Retinal pigment epithelial cell (primary cell): Measurements from ENCODE around the gene ZNF740.

Source experiments
- DNase-seq: peaks from one replicate; pipeline ENCODE4 v3.0.0-alpha.2; 2010; ENCODE audit warnings: low read depth
- H3K4me3 ChIP-seq: 2 replicates; pipeline ENCODE4 v1.5.1; 2011; ENCODE audit warnings: mild to moderate bottlenecking, low read length, control low read depth, moderate library complexity
- TF ChIP-seq, protein P1 (sequence below): conservative IDR thresholded peaks from 2 replicates; pipeline ENCODE4 v1.5.1; 2011; ENCODE audit warnings: low read depth, low read length, control low read depth, inconsistent platforms

ZNF740 gene

DNA sequence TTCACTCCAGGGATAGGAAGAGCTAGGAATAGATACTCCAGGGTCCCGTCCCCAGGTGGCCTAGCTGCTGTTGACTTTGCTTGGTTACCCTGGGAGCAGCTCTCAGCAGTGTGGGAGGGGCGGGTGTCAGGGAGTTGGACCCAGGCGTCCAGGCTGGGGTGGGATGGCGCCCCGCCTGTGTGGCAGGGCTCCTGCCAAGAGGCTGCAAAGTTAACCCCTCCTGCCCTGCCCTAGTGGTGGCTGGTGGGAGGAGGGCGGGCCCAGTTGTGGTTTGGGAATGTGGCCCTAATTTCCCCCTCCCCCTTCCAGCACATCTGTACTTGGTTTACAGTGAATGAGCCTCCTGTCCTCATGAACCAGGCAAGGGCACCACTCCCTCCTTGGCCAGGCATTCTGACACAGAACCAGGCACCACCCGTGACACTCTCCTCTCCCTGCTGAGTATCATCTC, 53.2 kb downstream of the ZNF740 start:
- H3K4me3 ChIP-seq: no peak overlapping the region
- TF ChIP-seq, protein P1, sequence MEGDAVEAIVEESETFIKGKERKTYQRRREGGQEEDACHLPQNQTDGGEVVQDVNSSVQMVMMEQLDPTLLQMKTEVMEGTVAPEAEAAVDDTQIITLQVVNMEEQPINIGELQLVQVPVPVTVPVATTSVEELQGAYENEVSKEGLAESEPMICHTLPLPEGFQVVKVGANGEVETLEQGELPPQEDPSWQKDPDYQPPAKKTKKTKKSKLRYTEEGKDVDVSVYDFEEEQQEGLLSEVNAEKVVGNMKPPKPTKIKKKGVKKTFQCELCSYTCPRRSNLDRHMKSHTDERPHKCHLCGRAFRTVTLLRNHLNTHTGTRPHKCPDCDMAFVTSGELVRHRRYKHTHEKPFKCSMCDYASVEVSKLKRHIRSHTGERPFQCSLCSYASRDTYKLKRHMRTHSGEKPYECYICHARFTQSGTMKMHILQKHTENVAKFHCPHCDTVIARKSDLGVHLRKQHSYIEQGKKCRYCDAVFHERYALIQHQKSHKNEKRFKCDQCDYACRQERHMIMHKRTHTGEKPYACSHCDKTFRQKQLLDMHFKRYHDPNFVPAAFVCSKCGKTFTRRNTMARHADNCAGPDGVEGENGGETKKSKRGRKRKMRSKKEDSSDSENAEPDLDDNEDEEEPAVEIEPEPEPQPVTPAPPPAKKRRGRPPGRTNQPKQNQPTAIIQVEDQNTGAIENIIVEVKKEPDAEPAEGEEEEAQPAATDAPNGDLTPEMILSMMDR: no peak
- no peak for DNase-seq

DNA sequence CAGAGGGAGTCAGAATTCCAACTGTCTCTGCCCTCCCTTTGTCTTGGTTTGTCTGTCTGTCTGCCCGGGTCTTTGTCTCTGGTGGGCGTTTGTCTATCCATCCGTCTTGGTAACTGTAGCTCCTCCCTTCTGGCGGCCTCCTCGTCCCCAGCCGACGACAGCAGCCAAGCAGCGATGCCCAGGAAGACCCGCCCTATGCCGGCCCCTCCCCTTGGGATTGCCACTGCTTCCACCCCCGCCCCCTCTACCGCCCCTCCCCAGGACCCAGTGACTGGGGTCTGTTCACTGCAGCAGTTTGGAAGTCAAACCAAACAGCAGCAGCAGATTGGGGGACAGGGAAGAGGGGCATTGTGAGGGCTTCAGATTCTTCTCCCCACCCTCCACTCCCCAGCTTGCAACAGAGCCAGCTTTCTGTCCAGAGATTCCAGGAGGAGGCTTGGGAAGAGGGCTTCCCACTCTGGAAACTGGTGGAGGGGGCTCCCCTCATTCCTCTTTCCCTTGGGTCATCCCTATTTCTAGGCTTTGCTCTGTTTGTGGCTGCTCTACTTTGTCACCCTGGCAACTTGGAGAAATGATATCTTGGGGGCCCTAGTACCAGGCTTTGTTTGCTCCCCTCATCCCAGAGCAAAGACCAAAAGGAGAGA, 53.9 kb downstream of the ZNF740 start:
- H3K4me3 ChIP-seq: no peak overlapping the region
- DNase-seq: no peak
- TF ChIP-seq, protein P1: no peak

DNA sequence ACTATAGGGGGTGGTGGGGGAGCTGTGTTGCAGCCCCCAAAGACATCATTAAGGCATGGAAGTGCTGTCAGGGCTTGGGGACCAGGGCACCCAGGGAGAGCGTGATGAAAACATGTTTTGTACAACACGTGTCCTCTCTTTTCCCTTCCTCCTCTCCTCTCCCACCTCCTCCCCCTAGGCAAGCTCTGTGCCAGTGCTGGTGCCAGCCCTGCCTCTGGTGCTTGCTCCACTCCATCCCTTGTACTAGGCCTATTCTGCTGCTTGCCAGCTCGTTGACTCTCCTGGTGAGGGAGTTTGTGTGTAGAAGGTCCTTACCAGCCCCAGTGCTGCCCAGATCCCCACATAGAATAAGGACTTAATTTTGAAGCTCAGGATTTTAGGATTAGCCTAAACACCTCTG, 54.6 kb downstream of the ZNF740 start:
- TF ChIP-seq, protein P1: no peak
- no peak overlapping the region for H3K4me3 ChIP-seq
- no peak for DNase-seq

DNA sequence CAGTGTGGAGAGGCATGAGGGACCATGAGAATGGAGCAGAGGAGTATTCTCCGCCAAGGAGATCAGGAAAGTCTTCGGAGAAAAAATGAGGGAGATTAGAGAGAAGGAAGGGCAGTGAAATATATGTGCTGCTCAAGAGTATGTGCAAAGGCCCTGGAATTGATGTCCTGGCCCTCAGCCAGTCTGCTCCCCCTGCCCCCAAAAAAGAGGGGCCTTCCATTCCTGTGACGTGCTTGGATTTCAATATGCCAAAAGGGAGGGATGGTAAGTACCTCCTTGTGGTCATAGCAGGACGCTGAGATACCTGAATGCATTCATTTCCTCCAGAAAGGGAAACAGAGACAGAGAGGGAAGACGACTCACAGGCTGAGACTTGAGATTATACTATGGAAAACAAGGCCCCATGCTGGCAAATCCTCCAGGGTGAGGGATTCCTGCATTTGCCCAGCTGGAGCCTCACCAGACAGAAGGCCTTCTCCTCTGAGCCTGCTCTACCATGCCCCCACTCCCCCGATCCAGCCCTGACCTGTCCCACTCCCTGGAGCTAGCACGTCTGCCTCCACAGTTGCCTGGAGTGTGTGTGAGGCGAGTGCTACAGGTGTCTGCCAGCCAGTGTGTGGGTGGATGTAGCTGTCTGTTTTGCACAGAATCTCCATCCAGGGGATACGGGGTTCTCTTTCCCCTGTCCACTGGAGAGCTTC, 55.4 kb downstream of the ZNF740 start:
- TF ChIP-seq, protein P1: no peak
- H3K4me3 ChIP-seq: no peak overlapping the region
- no peak for DNase-seq

DNA sequence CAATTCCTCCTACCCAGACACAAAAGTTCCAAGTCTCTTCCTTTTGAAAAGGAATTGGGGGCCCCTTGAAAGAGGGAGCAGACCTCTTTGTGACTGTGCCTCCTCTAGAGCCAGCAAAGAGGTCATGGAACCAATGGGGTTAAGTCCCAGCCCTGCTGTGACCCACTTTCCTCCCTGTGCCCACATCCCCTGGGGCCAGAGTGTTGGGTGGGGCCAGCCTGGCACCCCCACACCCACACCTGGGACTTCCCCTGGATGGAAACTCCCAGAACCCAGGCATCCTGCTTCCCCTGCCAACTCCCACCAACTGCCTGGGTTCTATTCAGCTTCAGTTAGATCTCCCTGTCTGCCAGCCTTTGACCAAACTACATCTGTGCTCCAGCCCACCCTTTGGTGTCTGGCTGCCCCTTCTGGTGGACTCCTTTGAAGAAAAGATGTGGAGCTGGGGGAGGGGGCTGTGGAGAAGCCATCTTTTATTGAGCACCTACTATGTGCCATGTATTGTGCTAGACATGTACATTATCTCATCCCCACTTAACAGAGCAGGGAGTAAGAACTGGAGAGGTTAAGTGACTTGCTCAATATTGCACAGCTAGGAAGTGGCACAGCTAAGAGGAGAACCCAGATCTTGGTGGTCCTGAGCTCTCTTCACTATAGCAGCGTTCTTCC, 56.1 kb downstream of the ZNF740 start:
- TF ChIP-seq, protein P1: no peak
- DNase-seq: no peak
- H3K4me3 ChIP-seq: no peak overlapping the region

DNA sequence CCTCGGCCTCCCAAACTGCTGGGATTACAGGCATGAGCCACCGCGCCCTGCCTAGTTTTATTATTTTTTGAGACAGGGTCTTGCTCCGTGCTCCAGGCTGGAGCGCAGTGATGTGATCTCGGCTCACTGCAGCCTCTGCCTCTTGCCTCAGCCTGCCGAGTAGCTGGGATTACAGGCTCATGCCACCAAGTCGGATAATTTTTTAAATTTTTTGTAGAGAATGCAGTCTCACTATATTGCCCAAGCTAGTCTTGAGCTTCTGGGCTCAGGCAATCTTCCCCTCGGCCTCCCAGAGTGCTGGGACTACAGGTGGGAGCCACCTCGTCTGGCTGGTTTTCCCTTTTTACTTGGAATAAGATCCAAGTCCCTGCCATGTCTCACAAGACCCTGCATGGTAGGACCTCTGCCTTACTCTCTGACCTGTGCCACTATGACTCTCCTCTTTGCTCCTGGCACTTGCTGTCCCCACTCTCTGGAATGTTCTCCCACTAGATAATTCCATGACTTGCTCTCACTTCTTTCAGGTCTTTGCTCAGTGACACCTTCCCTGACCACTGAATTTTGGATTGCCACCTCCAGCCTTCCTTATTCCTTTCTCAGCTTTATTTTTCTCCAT, 59.2 kb downstream of the ZNF740 start:
- TF ChIP-seq, protein P1: no peak
- H3K4me3 ChIP-seq: no peak overlapping the region
- DNase-seq: no peak
